Cerebellar nuclear complex (tissue), 1 donor: Measurements from ENCODE around the gene PPP1R16B.

Experiments
- DNase-seq, 2 experiments: peaks; one replicate each; lab custom pipeline; 2025; lab: John Stamatoyannopoulos, UW

The PPP1R16B gene

GRCh38 chr20:38965264-38965663 is 159.8 kb downstream of the PPP1R16B start:
- no peak for DNase-seq

GRCh38 chr20:38968090-38968489 is 162.6 kb downstream of the PPP1R16B start:
- DNase-seq = no peak

- no peak for DNase-seq
These were observed 164.2 kb downstream of the PPP1R16B start for GRCh38 chr20:38969708-38970107.

DNA sequence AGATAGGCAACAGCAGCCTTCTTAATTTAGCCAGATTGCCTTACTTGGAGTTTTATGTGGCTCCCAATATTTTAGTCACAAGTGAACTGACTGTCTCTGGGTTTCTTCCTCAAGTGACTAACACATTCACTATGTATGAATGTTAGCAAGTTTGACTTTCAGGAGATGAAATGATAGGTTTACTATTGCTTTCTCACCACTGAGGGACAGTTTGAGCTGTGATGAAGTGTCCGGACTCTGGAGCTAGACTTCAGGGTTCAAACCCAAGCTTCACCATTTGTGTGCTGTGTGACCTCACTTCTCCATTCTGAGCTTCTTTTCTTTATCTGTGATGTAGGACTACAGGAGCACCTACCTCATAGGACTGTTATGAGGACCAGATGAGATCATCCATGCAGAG is 164.8 kb downstream of the PPP1R16B start:
- no peak for DNase-seq
